A549 (cell line): ENCODE measurements around the gene GPR6. TPM values are rescaled to one million over a fixed set of nuclear protein-coding genes. Genes with fewer than 3 reads are reported as not detected.

ENCODE experiments used
- ATAC-seq, 2 experiments: fragments of 200-7000 bp in 1 of 2; fragments of >200 bp in 1 of 2; cut with Nextera tagmentation in 1 of 2; cut with Tn5 transposase in 1 of 2; 3 replicates each; pipeline versions ENCODE4 v1.8.0 to v1.9.1; 2018 to 2020; ENCODE audit warnings: mild to moderate bottlenecking in 1 of 2, moderate library complexity in 1 of 2
- CTCF ChIA-PET: fragments of 300-600 bp; sonication (Branson Sonifier 250); formaldehyde crosslinking; extraction: SDS; loops from one replicate; lab custom pipeline; 2021; ENCODE audit warnings: antibody characterized with exemption, inconsistent platforms; lab: Yijun Ruan, JAX
- POLR2A ChIA-PET: fragments of 350-600 bp; formaldehyde crosslinking; extraction: SDS; loops from one replicate; lab custom pipeline; 2021; ENCODE audit warnings: antibody characterized with exemption, inconsistent platforms; lab: Yijun Ruan, JAX
- DNase-seq, 2 experiments: peaks; one replicate each; pipeline versions ENCODE4 v3.0.0 to v3.0.0-alpha.2; 2011 to 2016; ENCODE audit warnings: low read depth in 1 of 2, low spot score in 1 of 2
- FAIRE-seq: peaks from 2 replicates; lab custom pipeline; 2011; peaks lifted over from hg19 to GRCh38; lab: Jason Lieb, UNC
- H3K27ac ChIP-seq, 2 experiments: fragments of >200 bp; sonication (Bioruptor Twin); formaldehyde crosslinking; 3 replicates each; pipeline ENCODE4 v1.5.1; 2016 to 2017
- H3K4me1 ChIP-seq: fragments of >200 bp; sonication (Bioruptor Twin); formaldehyde crosslinking; 3 replicates; pipeline ENCODE4 v1.6.1; 2016
- H3K4me2 ChIP-seq: fragments of >200 bp; sonication (Bioruptor Twin); formaldehyde crosslinking; 3 replicates; pipeline ENCODE4 v1.6.1; 2016
- H3K4me3 ChIP-seq: fragments of >200 bp; sonication (Bioruptor Twin); formaldehyde crosslinking; 3 replicates; pipeline ENCODE4 v1.5.1; 2016
- H3K9me3 ChIP-seq: fragments of >200 bp; sonication (Bioruptor Twin); formaldehyde crosslinking; 3 replicates; pipeline ENCODE4 v1.6.1; 2016
- CBX8 ChIP-seq: fragments of 200-600 bp; sonication (generic); IDR thresholded peaks from 2 replicates; pipeline ENCODE4 v1.6.1; 2016
- CHD4 ChIP-seq: fragments of 200-600 bp; sonication (generic); IDR thresholded peaks from 2 replicates; pipeline ENCODE4 v1.6.1; 2016; ENCODE audit warnings: antibody characterized with exemption, mild to moderate bottlenecking, borderline replicate concordance
- FOSB ChIP-seq: fragments of 250-450 bp; sonication (Bioruptor Pico); IDR thresholded peaks from 2 replicates; pipeline ENCODE4 v1.5.0; 2020; ENCODE audit warnings: mild to moderate bottlenecking, moderate library complexity
- FOSL2 ChIP-seq, 2 experiments: fragments of 450-650 bp in 1 of 2; fragments of >200 bp in 1 of 2; sonication (Bioruptor Twin) in 1 of 2; formaldehyde crosslinking; IDR thresholded peaks; 2 replicates each; pipeline versions ENCODE4 v1.5.0 to v1.6.1; 2016 to 2020; ENCODE audit warnings: mild to moderate bottlenecking in 1 of 2, moderate library complexity in 1 of 2
- FOXS1 ChIP-seq: fragments of 250-450 bp; sonication (Bioruptor Pico); IDR thresholded peaks from 2 replicates; pipeline ENCODE4 v1.5.0; 2020; ENCODE audit warnings: mild to moderate bottlenecking, moderate library complexity
- HEYL ChIP-seq: fragments of 250-450 bp; sonication (Bioruptor Pico); IDR thresholded peaks from 2 replicates; pipeline ENCODE4 v1.8.0; 2021; ENCODE audit warnings: mild to moderate bottlenecking, moderate library complexity
- HMGXB4 ChIP-seq: fragments of 250-450 bp; sonication (Bioruptor Pico); IDR thresholded peaks from 2 replicates; pipeline ENCODE4 v1.5.0; 2021; ENCODE audit warnings: mild to moderate bottlenecking, moderate library complexity, borderline replicate concordance
- HOXB13 ChIP-seq: fragments of 250-450 bp; sonication (Bioruptor Pico); IDR thresholded peaks from 2 replicates; pipeline ENCODE4 v1.5.0; 2020; ENCODE audit warnings: low read depth, mild to moderate bottlenecking, moderate library complexity
- HOXB5 ChIP-seq: fragments of 250-450 bp; sonication (Bioruptor Pico); IDR thresholded peaks from 2 replicates; pipeline ENCODE4 v1.5.0; 2020; ENCODE audit warnings: mild to moderate bottlenecking, moderate library complexity
- JUNB ChIP-seq: fragments of >200 bp; sonication (Bioruptor Twin); formaldehyde crosslinking; IDR thresholded peaks from 2 replicates; pipeline ENCODE4 v1.6.1; 2016
- KDM1A ChIP-seq: fragments of 200-600 bp; sonication (generic); IDR thresholded peaks from 2 replicates; pipeline ENCODE4 v1.6.1; 2016; ENCODE audit warnings: low read depth, mild to moderate bottlenecking
- REST ChIP-seq: fragments of 200-600 bp; sonication (generic); IDR thresholded peaks from 2 replicates; pipeline ENCODE4 v1.6.1; 2016; ENCODE audit warnings: antibody characterized with exemption, mild to moderate bottlenecking, moderate library complexity
- SMC3 ChIP-seq: fragments of >200 bp; sonication (Bioruptor Twin); formaldehyde crosslinking; IDR thresholded peaks from 3 replicates; pipeline ENCODE4 v1.6.1; 2018; ENCODE audit warnings: inconsistent platforms
- TP53 ChIP-seq: fragments of 250-450 bp; sonication (Bioruptor Pico); IDR thresholded peaks from 2 replicates; pipeline ENCODE4 v1.5.0; 2021; ENCODE audit warnings: mild to moderate bottlenecking, moderate library complexity
- ZFP36 ChIP-seq: fragments of 450-650 bp; IDR thresholded peaks from 2 replicates; pipeline ENCODE4 v1.6.1; 2014; ENCODE audit warnings: borderline replicate concordance; ENCODE audit not compliant: partially characterized antibody
- ZSCAN20 ChIP-seq: fragments of 250-450 bp; sonication (Bioruptor Pico); IDR thresholded peaks from 2 replicates; pipeline ENCODE4 v1.8.0; 2022; ENCODE audit warnings: mild to moderate bottlenecking, moderate library complexity
- WGBS: methylation state at CpG from one replicate; pipeline ENCODE4 v1.1.6; 2017; ENCODE audit errors: missing lambda C conversion rate; 5-methylcytosine and 5-hydroxymethylcytosine counted together
- polyA plus RNA-seq, 4 experiments: library from polyadenylated mRNA; depleted of rRNA in 3 of 4; stranded (reverse); fragments of >200 nt; fragmentation: RNase III in 1 of 4; extraction: RNeasy Plus Mini Kit Qiagen cat#74134 plus additional on column Dnase treatment in 1 of 4; gene quantifications; 2 replicates in 3 of 4; 3 replicates in 1 of 4; pipeline ENCODE4 v1.2.3, GENCODE V29; 2011 to 2017
- TF ChIP-seq, protein P1 (sequence below): IDR thresholded peaks from 2 replicates; pipeline ENCODE4 v1.6.1; 2012
- TF ChIP-seq, protein P2 (sequence below): fragments of >200 bp; sonication (Bioruptor Twin); formaldehyde crosslinking; IDR thresholded peaks from 2 replicates; pipeline ENCODE4 v1.6.1; 2016
- TF ChIP-seq, protein P3 (sequence below): fragments of 450-650 bp; IDR thresholded peaks from 2 replicates; pipeline ENCODE4 v1.6.1; 2014; ENCODE audit warnings: antibody characterized with exemption
- TF ChIP-seq, protein P4 (sequence below): IDR thresholded peaks from 2 replicates; pipeline ENCODE4 v1.6.1; 2012; ENCODE audit warnings: low read depth, borderline replicate concordance

The GPR6 gene
- polyA plus RNA-seq, 2 of the 4 experiments (the other 2 are of a cell fraction), result not detected

DNA sequence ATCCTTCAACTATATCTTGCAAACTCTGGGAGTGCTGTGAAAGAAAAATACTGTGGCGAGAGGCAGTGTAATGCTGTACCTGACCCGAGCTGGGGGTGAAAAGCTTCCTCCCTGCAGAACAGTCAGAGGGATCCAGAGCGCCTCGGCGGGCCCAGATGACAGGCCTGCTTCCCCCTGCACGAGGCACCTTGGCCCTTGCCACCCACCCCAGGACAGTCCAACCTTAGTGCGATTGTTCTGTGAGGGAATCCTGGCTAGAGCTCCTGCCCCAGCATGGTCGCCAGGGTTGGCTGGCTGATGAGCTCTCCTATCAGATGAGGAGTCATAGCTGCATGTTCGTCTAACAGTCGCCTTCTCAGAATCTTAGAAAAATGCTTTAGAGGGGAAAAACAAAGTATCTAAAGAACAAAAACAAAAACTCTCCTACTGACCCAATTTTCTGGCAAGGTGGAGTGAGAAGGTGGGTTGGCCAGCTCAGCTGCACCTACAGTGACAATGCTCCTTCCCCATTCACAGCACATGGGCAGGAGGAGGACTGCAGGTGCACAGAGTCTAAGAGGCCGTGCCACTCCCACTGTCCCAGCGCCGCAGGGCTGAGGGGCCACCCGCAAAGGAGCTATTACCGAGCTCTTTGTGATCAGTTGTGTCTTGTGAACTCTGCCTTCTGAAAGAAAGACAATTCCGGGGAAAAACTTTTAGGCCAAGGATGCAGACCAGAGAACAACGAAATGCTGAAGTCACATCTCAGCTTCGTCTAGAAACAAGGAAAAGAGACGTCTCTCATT is 28.6 kb upstream of the GPR6 start (continued):
- TF ChIP-seq, protein P1, sequence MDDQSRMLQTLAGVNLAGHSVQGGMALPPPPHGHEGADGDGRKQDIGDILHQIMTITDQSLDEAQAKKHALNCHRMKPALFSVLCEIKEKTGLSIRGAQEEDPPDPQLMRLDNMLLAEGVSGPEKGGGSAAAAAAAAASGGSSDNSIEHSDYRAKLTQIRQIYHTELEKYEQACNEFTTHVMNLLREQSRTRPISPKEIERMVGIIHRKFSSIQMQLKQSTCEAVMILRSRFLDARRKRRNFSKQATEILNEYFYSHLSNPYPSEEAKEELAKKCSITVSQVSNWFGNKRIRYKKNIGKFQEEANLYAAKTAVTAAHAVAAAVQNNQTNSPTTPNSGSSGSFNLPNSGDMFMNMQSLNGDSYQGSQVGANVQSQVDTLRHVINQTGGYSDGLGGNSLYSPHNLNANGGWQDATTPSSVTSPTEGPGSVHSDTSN, result no peak
- TF ChIP-seq HOXB13 (CRISPR knock-in tag) (no peak), KDM1A (no peak)
- TF ChIP-seq, protein P2, sequence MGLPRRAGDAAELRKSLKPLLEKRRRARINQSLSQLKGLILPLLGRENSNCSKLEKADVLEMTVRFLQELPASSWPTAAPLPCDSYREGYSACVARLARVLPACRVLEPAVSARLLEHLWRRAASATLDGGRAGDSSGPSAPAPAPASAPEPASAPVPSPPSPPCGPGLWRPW, result no peak

DNA sequence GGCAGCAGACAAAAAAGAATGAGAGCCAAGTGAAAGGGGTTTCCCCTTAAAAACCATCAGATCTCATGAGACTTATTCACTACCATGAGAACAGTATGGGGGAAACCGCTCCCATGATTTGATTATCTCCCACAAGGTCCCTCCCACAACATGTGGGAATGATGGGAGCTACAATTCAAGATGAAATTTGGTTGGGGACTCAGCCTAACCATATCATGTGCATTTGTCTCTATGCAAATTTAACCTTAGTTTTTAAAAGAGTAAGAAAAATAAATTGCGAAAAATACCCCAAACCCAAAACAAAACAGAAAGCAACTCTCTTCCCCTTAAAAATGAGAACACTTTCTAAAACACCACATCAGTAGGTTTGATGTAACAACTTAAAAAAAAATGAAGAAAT is 22.6 kb upstream of the GPR6 start:
- WGBS, result 21% methylated on average over 2 of the region's 2 CpGs

GRCh38 chr6:109958626-109959025 is 19.5 kb upstream of the GPR6 start:
- POLR2A ChIA-PET, result no interaction called here
- no peak for TF ChIP-seq HOXB5
- TF ChIP-seq FOSB, result no peak
- no peak for TF ChIP-seq JUNB
- no peak for TF ChIP-seq FOXS1 (CRISPR knock-in tag)
- WGBS, result 83% methylated on average over 1 of the region's 1 CpG
- CTCF ChIA-PET, result interaction anchor here (1.4 kb wide), 1 partner anchor 36 kb away, joined by 3 read pairs; no protein-coding TSS in a partner anchor
- FAIRE-seq (no peak), DNase-seq (no peak), ATAC-seq (no peak)
- Histone ChIP-seq H3K4me2 (no peak overlapping the region), H3K9me3 (no peaks in the 10 kb centered on the region), H3K4me3 (no peak overlapping the region), H3K27ac (no peak overlapping the region), H3K4me1 (no peaks in the 10 kb centered on the region)

More for the DNA sequence above, 22.6 kb upstream of the GPR6 start:
- H3K4me3 ChIP-seq, result no peak overlapping the region
- no peak for TF ChIP-seq ZSCAN20 (CRISPR knock-in tag)
- TF ChIP-seq, protein P3, sequence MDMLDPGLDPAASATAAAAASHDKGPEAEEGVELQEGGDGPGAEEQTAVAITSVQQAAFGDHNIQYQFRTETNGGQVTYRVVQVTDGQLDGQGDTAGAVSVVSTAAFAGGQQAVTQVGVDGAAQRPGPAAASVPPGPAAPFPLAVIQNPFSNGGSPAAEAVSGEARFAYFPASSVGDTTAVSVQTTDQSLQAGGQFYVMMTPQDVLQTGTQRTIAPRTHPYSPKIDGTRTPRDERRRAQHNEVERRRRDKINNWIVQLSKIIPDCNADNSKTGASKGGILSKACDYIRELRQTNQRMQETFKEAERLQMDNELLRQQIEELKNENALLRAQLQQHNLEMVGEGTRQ, result no peak
- no peak for TF ChIP-seq FOXS1 (CRISPR knock-in tag)
- no peak for TF ChIP-seq HMGXB4 (CRISPR knock-in tag)
- no peak for TF ChIP-seq CBX8
- no peak for TF ChIP-seq FOSL2 (IDR thresholded peaks at IDR 0.05)
- no peak for TF ChIP-seq FOSL2 (CRISPR knock-in tag; IDR thresholded peaks at IDR 0.05)
- TF ChIP-seq, protein P4, sequence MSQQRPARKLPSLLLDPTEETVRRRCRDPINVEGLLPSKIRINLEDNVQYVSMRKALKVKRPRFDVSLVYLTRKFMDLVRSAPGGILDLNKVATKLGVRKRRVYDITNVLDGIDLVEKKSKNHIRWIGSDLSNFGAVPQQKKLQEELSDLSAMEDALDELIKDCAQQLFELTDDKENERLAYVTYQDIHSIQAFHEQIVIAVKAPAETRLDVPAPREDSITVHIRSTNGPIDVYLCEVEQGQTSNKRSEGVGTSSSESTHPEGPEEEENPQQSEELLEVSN, result no peak
- DNase-seq (no peak), ATAC-seq (no peak), FAIRE-seq (no peak)
- no peak overlapping the region for H3K4me2 ChIP-seq
- no peak overlapping the region for H3K27ac ChIP-seq
- no peaks in the 10 kb centered on the region for H3K4me1 ChIP-seq
- no peaks in the 10 kb centered on the region for H3K9me3 ChIP-seq
- POLR2A ChIA-PET, result no interaction called here
- CTCF ChIA-PET, result interaction anchor here (1.0 kb wide), 1 partner anchor 84 kb away, joined by 3 read pairs; no protein-coding TSS in a partner anchor

DNA sequence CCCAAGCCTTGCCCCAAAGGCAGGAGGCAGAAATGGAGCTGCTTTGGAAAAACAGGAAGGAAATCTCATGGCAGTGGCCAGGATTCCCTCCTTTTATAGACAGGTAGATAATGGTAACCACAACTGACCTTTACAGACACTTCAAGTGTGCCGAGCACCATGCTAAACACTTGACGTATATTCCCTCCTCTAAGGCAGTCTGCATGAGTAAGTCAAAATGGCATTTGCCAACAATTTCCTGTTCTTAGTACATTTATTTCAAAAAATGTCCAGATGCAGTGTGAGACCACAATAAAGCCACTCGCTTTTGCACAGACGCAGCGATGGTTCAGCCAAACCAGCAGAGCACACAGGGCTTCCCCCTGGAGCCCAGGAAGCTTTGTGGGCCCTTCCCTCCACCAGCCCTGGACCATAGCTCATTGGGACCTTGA is 16.5 kb upstream of the GPR6 start:
- no peak for DNase-seq
- Histone ChIP-seq H3K4me1 (no peaks in the 10 kb centered on the region), H3K4me2 (no peak overlapping the region), H3K27ac (no peak overlapping the region), H3K4me3 (no peak overlapping the region), H3K9me3 (no peaks in the 10 kb centered on the region)
- TF ChIP-seq ZFP36 (no peak), HEYL (no peak), CHD4 (no peak), REST (no peak), TP53 (no peak), SMC3 (no peak)
- no peak for FAIRE-seq
- POLR2A ChIA-PET, result no interaction called here
- WGBS, result 61% methylated on average over 5 of the region's 5 CpGs
- CTCF ChIA-PET, result no interaction called here
- ATAC-seq, result no peak
